Liver (tissue), 3 donors: ENCODE results near the gene MAPKAPK2.

Experiments
- CTCF ChIP-seq: fragments of 150-350 bp; IDR thresholded peaks from 2 replicates; pipeline ENCODE4 v1.5.1; 2017; ENCODE audit warnings: improper control_type of control experiment, low read depth, low read length; ENCODE audit not compliant: missing input control
- EGR1 ChIP-seq, 2 donors: IDR thresholded peaks; 2 replicates each; pipeline ENCODE4 v1.6.1; 2016 to 2018; ENCODE audit warnings: antibody characterized with exemption in 2 of 2, low read depth in 2 of 2
- FOXA1 ChIP-seq: IDR thresholded peaks from 2 replicates; pipeline ENCODE4 v1.6.1; 2016; ENCODE audit warnings: antibody characterized with exemption
- YY1 ChIP-seq: IDR thresholded peaks from 2 replicates; pipeline ENCODE4 v1.6.1; 2016; ENCODE audit warnings: antibody characterized with exemption, mild to moderate bottlenecking
- TF ChIP-seq, protein P1 (sequence below): IDR thresholded peaks from 2 replicates; pipeline ENCODE4 v1.6.1; 2016; ENCODE audit warnings: antibody characterized with exemption
- donor health status: healthy.
- donor health status: healthy.

- TF ChIP-seq EGR1 (IDR thresholded peaks at IDR 0.05; ENCODE audit: low read depth in 2 of 2) (no peak), CTCF (no peak), FOXA1 (no peak), YY1 (no peak)
- TF ChIP-seq, protein P1, sequence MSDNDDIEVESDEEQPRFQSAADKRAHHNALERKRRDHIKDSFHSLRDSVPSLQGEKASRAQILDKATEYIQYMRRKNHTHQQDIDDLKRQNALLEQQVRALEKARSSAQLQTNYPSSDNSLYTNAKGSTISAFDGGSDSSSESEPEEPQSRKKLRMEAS = peak; percentile 39
Measured at GRCh38 chr1:206672844-206673758, 11.6 kb upstream of the MAPKAPK2 start.
